ENCODE measurements around the gene LITAF. TPM values are rescaled to one million over a fixed set of nuclear protein-coding genes. Genes with fewer than 3 reads are reported as not detected.

The LITAF gene
- polyA plus RNA-seq, 1 donor from 2014 or later = 0.31 TPM

- H3K79me2 ChIP-seq (replicated peaks; ENCODE audit: insufficient read depth, low read length) = no peaks in the 10 kb centered on the region
- no peak overlapping the region for H3K4me2 ChIP-seq (ENCODE audit: low read length)
- H2AFZ ChIP-seq (ENCODE audit: low read depth, low read length) = no peak overlapping the region
- H3K9me2 ChIP-seq (ENCODE audit: insufficient read depth, low read length) = no peaks in the 10 kb centered on the region
- H4K20me1 ChIP-seq (ENCODE audit: insufficient read depth) = no peaks in the 10 kb centered on the region
- H3K9ac ChIP-seq (ENCODE audit: low read length) = no peak overlapping the region
- H3K27ac ChIP-seq (ENCODE audit: low read length) = no peak overlapping the region
- no peaks in the 10 kb centered on the region for H3F3A ChIP-seq (ENCODE audit: insufficient read depth, low read length, poor library complexity, severe bottlenecking)
- H3K4me3 ChIP-seq (ENCODE audit: low read length) = no peak overlapping the region
- H3K9me3 ChIP-seq (ENCODE audit: low read length) = no peaks in the 10 kb centered on the region
- TF ChIP-seq MXI1 (conservative IDR thresholded peaks at IDR 0.05; ENCODE audit: poor library complexity, severe bottlenecking) = no peak
- TF ChIP-seq RAD21 (conservative IDR thresholded peaks at IDR 0.05) = no peak
- no peak for TF ChIP-seq CTCF (IDR thresholded peaks at IDR 0.05; ENCODE audit: poor library complexity, severe bottlenecking)
- TF ChIP-seq POLR2AphosphoS5 (IDR thresholded peaks at IDR 0.05) = no peak
- TF ChIP-seq EP300 (conservative IDR thresholded peaks at IDR 0.05; ENCODE audit: poor library complexity, severe bottlenecking) = no peak
- TF ChIP-seq EZH2 (IDR thresholded peaks at IDR 0.05; ENCODE audit: borderline replicate concordance, insufficient read depth, low read length, poor library complexity, severe bottlenecking) = no peak
- TF ChIP-seq REST (IDR thresholded peaks at IDR 0.05; ENCODE audit: borderline replicate concordance) = no peak
- TF ChIP-seq SMC3 (conservative IDR thresholded peaks at IDR 0.05; ENCODE audit: poor library complexity) = no peak
- no peak for TF ChIP-seq TAF1 (IDR thresholded peaks at IDR 0.05; ENCODE audit: low read depth)
- H3K36me3 ChIP-seq (ENCODE audit: insufficient read depth, low read length) = no peaks in the 10 kb centered on the region
- H3K27me3 ChIP-seq (ENCODE audit: insufficient read depth, low read depth, low read length) = no peaks in the 10 kb centered on the region
Observed at GRCh38 chr16:11529285-11529684, 57.4 kb downstream of the LITAF start.

DNA sequence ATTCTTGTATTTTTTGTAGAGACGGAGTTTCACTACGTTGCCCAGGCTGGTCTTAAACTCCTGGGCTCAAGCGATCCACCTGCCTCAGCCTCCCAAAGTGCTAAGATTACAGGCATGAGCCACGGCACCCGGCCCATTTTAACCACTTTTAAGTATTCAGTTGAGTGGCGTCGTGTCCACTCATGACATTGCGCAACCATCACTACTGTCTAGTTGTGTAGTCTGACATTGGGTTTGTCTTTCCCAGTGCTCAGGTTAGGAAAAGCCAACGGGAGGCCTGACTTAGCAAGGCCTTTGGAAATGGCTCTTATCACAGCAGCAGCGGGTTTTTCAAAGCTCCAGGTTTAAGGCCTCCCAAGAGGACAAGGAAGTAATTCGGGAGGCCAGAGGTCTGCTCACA, 58.7 kb downstream of the LITAF start:
- Histone ChIP-seq H3F3A (ENCODE audit: insufficient read depth, low read length, poor library complexity, severe bottlenecking) (no peaks in the 10 kb centered on the region), H3K9me2 (ENCODE audit: insufficient read depth, low read length) (no peaks in the 10 kb centered on the region), H3K4me3 (ENCODE audit: low read length) (no peak overlapping the region), H3K27me3 (ENCODE audit: insufficient read depth, low read depth, low read length) (no peaks in the 10 kb centered on the region), H4K20me1 (ENCODE audit: insufficient read depth) (no peaks in the 10 kb centered on the region), H3K9me3 (ENCODE audit: low read length) (no peaks in the 10 kb centered on the region), H3K36me3 (ENCODE audit: insufficient read depth, low read length) (no peaks in the 10 kb centered on the region), H3K4me2 (ENCODE audit: low read length) (no peak overlapping the region), H3K9ac (ENCODE audit: low read length) (no peak overlapping the region), H2AFZ (ENCODE audit: low read depth, low read length) (no peak overlapping the region), H3K79me2 (replicated peaks; ENCODE audit: insufficient read depth, low read length) (no peaks in the 10 kb centered on the region), H3K27ac (ENCODE audit: low read length) (no peak overlapping the region)
- TF ChIP-seq TAF1 (IDR thresholded peaks at IDR 0.05; ENCODE audit: low read depth) (no peak), EP300 (conservative IDR thresholded peaks at IDR 0.05; ENCODE audit: poor library complexity, severe bottlenecking) (no peak), EZH2 (IDR thresholded peaks at IDR 0.05; ENCODE audit: borderline replicate concordance, insufficient read depth, low read length, poor library complexity, severe bottlenecking) (no peak), SMC3 (conservative IDR thresholded peaks at IDR 0.05; ENCODE audit: poor library complexity) (no peak), REST (IDR thresholded peaks at IDR 0.05; ENCODE audit: borderline replicate concordance) (no peak), RAD21 (conservative IDR thresholded peaks at IDR 0.05) (no peak), POLR2AphosphoS5 (IDR thresholded peaks at IDR 0.05) (no peak), MXI1 (conservative IDR thresholded peaks at IDR 0.05; ENCODE audit: poor library complexity, severe bottlenecking) (no peak), CTCF (IDR thresholded peaks at IDR 0.05; ENCODE audit: poor library complexity, severe bottlenecking) (no peak)
